AG04449 (cell line): Measurements from ENCODE around the gene PTPN23.

Experiments used
- CTCF ChIA-PET: fragments of 350-600 bp; formaldehyde crosslinking; extraction: SDS; loops from one replicate; lab custom pipeline; 2021; ENCODE audit warnings: antibody characterized with exemption; lab: Yijun Ruan, JAX
- POLR2A ChIA-PET: fragments of 400-600, 350-600 bp; formaldehyde crosslinking; extraction: SDS; loops from one replicate; lab custom pipeline; 2020; ENCODE audit warnings: antibody characterized with exemption, inconsistent platforms; lab: Yijun Ruan, JAX
- DNase-seq: peaks from one replicate; pipeline ENCODE4 v3.0.0-alpha.2; 2010; ENCODE audit warnings: low read depth, low spot score
- H3K4me3 ChIP-seq: 2 replicates; pipeline ENCODE4 v1.5.1; 2011; ENCODE audit warnings: low read depth, mild to moderate bottlenecking, control low read depth, low read length
- CTCF ChIP-seq: IDR thresholded peaks from one replicate; pipeline ENCODE4 v1.5.1; 2011; ENCODE audit warnings: mild to moderate bottlenecking, moderate library complexity, low read length, control low read depth, inconsistent platforms; ENCODE audit not compliant: insufficient read depth; ENCODE audit errors: missing control alignments

PTPN23 gene

GRCh38 chr3:47441796-47442551 lies 61.2 kb downstream of the PTPN23 start:
- no peak for DNase-seq
- ChIA-PET POLR2A (no interaction called here), CTCF (interaction anchor here (0.7 to 6.5 kb wide), 4 partner anchors 10 to 72 kb away, joined by 3 to 41 read pairs (median 3); no protein-coding TSS in a partner anchor)
- no peak for TF ChIP-seq CTCF
- H3K4me3 ChIP-seq, result no peak overlapping the region

GRCh38 chr3:47443611-47443995 lies 62.8 kb downstream of the PTPN23 start:
- no peak for TF ChIP-seq CTCF
- ChIA-PET CTCF (interaction anchor here (0.6 to 6.5 kb wide), 4 partner anchors 8 to 33 kb away, joined by 3 to 41 read pairs (median 3); no protein-coding TSS in a partner anchor), POLR2A (no interaction called here)
- no peak for DNase-seq
- H3K4me3 ChIP-seq, result no peak overlapping the region

GRCh38 chr3:47444103-47444502 lies 63.3 kb downstream of the PTPN23 start:
- DNase-seq, result no peak
- no peak overlapping the region for H3K4me3 ChIP-seq
- CTCF ChIA-PET, result interaction anchor here (0.6 to 6.5 kb wide), 4 partner anchors 9 to 32 kb away, joined by 3 to 41 read pairs (median 3); no protein-coding TSS in a partner anchor
- POLR2A ChIA-PET, result no interaction called here
- no peak for TF ChIP-seq CTCF

GRCh38 chr3:47452453-47453215 lies 71.8 kb downstream of the PTPN23 start:
- DNase-seq, result no peak
- TF ChIP-seq CTCF, result no peak
- ChIA-PET CTCF (interaction anchor here (0.8 to 1.7 kb wide), 2 partner anchors 11 to 31 kb away, joined by 3 to 7 read pairs; no protein-coding TSS in a partner anchor), POLR2A (no interaction called here)
- H3K4me3 ChIP-seq, result no peak overlapping the region

- POLR2A ChIA-PET, result no interaction called here
- no peak for TF ChIP-seq CTCF
- no peak overlapping the region for H3K4me3 ChIP-seq
- no peak for DNase-seq
- CTCF ChIA-PET, result interaction anchor here (1.0 to 1.8 kb wide), 3 partner anchors 14 to 34 kb away, joined by 3 to 7 read pairs (median 3); partner anchors contain the start of gene SCAP
These were observed 75.1 kb downstream of the PTPN23 start for GRCh38 chr3:47455806-47456452.
